ENCODE measurements around the gene TTC28. TPM values are rescaled to one million over a fixed set of nuclear protein-coding genes. Genes with fewer than 3 reads are reported as not detected.

TTC28 gene
- total and polyA plus RNA-seq, 8 donors = 2.2 to 18.6 (median 11.5) TPM

GRCh38 chr22:28410050-28410816 is 269.4 kb downstream of the TTC28 start:
- no peak for FAIRE-seq
- Histone ChIP-seq H3K4me3 (no peak overlapping the region), H3K9me3 (no peaks in the 10 kb centered on the region), H3K36me3 (no peaks in the 10 kb centered on the region), H3K27me3 (no peaks in the 10 kb centered on the region), H3K4me1 (no peaks in the 10 kb centered on the region), H3K27ac (no peak overlapping the region)
- WGBS, 2 donors = 79 to 83% methylated on average over 3 of the region's 3 CpGs
- TF ChIP-seq, protein P1, sequence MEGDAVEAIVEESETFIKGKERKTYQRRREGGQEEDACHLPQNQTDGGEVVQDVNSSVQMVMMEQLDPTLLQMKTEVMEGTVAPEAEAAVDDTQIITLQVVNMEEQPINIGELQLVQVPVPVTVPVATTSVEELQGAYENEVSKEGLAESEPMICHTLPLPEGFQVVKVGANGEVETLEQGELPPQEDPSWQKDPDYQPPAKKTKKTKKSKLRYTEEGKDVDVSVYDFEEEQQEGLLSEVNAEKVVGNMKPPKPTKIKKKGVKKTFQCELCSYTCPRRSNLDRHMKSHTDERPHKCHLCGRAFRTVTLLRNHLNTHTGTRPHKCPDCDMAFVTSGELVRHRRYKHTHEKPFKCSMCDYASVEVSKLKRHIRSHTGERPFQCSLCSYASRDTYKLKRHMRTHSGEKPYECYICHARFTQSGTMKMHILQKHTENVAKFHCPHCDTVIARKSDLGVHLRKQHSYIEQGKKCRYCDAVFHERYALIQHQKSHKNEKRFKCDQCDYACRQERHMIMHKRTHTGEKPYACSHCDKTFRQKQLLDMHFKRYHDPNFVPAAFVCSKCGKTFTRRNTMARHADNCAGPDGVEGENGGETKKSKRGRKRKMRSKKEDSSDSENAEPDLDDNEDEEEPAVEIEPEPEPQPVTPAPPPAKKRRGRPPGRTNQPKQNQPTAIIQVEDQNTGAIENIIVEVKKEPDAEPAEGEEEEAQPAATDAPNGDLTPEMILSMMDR (IDR thresholded peaks at IDR 0.05) = no peak
- ATAC-seq = peak in 1 of 4 donors; percentile 44
- DNase-seq = no peak
- intact Hi-C loops (cut with DNase I) = no loop called here

DNA sequence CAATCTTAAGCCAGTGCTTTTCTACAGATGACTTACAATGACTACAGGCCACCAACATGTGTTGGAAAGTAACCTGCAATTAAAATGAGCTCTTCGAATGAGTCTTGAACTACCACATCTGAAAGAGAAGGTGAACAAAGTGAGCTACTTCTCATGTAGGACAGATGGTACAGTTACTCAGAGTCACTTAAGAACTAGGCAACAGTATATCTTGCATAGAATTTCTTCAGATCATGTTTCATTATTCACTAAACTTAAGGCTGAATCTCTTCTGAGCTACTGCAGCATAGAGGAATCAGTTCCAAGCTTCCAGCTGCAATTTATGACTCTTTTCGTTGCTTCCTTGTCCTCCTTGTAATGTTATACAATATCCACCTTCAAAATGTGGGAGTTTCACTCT is 270.9 kb downstream of the TTC28 start:
- Histone ChIP-seq H3K27ac (no peak overlapping the region), H3K9me3 (no peaks in the 10 kb centered on the region), H3K4me1 (no peaks in the 10 kb centered on the region), H3K27me3 (no peaks in the 10 kb centered on the region), H3K36me3 (no peaks in the 10 kb centered on the region), H3K4me3 (no peak overlapping the region)
- FAIRE-seq = no peak
- WGBS, 2 donors = 90 to 91% methylated on average over 2 of the region's 2 CpGs
- TF ChIP-seq, protein P1 (IDR thresholded peaks at IDR 0.05) = no peak
- ATAC-seq = no peak
- DNase-seq = no peak
- intact Hi-C loops (cut with DNase I) = no loop called here

- Histone ChIP-seq H3K4me3 (no peak overlapping the region), H3K27me3 (no peaks in the 10 kb centered on the region), H3K36me3 (no peaks in the 10 kb centered on the region), H3K9me3 (no peaks in the 10 kb centered on the region), H3K27ac (no peak overlapping the region), H3K4me1 (no peaks in the 10 kb centered on the region)
- intact Hi-C loops (cut with DNase I) = no loop called here
- 71 to 73% methylated on average over 4 of the region's 4 CpGs for WGBS, 2 donors
- TF ChIP-seq, protein P1 (IDR thresholded peaks at IDR 0.05) = no peak
- FAIRE-seq (peak; percentile 5), DNase-seq (no peak), ATAC-seq (no peak)
Measured at GRCh38 chr22:28407645-28408044, 272.0 kb downstream of the TTC28 start.

- DNase-seq = no peak
- 81 to 94% methylated on average over 3 of the region's 3 CpGs for WGBS, 2 donors
- FAIRE-seq = no peak
- H3K4me3 ChIP-seq = no peak overlapping the region
- TF ChIP-seq, protein P1 (IDR thresholded peaks at IDR 0.05) = no peak
- ATAC-seq = no peak
- no peaks in the 10 kb centered on the region for H3K36me3 ChIP-seq
- H3K27me3 ChIP-seq = no peaks in the 10 kb centered on the region
- no peak overlapping the region for H3K27ac ChIP-seq
- H3K4me1 ChIP-seq = no peaks in the 10 kb centered on the region
- no peaks in the 10 kb centered on the region for H3K9me3 ChIP-seq
- intact Hi-C loops (cut with DNase I) = no loop called here
Measured at GRCh38 chr22:28406246-28406645, 273.4 kb downstream of the TTC28 start.

GRCh38 chr22:28405588-28405987 is 274.1 kb downstream of the TTC28 start:
- TF ChIP-seq, protein P1 (IDR thresholded peaks at IDR 0.05) = no peak
- no peak for DNase-seq
- Histone ChIP-seq H3K36me3 (no peaks in the 10 kb centered on the region), H3K27ac (no peak overlapping the region), H3K9me3 (no peaks in the 10 kb centered on the region), H3K4me3 (no peak overlapping the region), H3K4me1 (no peaks in the 10 kb centered on the region), H3K27me3 (no peaks in the 10 kb centered on the region)
- intact Hi-C loops (cut with DNase I) = no loop called here
- FAIRE-seq = no peak
- ATAC-seq = no peak
